Measurements from ENCODE around the gene IL11RA. TPM values are rescaled to one million over a fixed set of nuclear protein-coding genes. Genes with fewer than 3 reads are reported as not detected.

Gene IL11RA
- total RNA-seq, 2 experiments from 2014 or later: 16.7 to 20.1 TPM

- POLR2A ChIA-PET: interaction anchor here (1.2 kb wide), 1 partner anchor 17 kb away, joined by 3 read pairs; the partner anchor contains the start of gene GALT
- TF ChIP-seq CTCF (conservative IDR thresholded peaks at IDR 0.05; ENCODE audit: low read length): no peak
- TF ChIP-seq EZH2phosphoT487 (IDR thresholded peaks at IDR 0.05; ENCODE audit: borderline replicate concordance, low read depth, low read length): no peak
- Histone ChIP-seq H4K20me1 (ENCODE audit: insufficient read depth, low read length) (0 out of 2 replicates have a peak, but pooled peaks cover 5% of the 10 kb centered on the region), H3K9me2 (ENCODE audit: insufficient read depth, low read length) (no peaks in the 10 kb centered on the region), H3K27ac (ENCODE audit: low read depth, low read length, poor library complexity, severe bottlenecking) (no peak overlapping the region), H3K4me1 (ENCODE audit: insufficient read depth, low read length, poor library complexity, severe bottlenecking) (no peaks in the 10 kb centered on the region), H3K4me2 (ENCODE audit: low read length) (no peak overlapping the region), H2AFZ (ENCODE audit: low read length) (no peak overlapping the region), H3K79me2 (ENCODE audit: insufficient read depth, low read depth, low read length) (no peaks in the 10 kb centered on the region), H3K36me3 (ENCODE audit: insufficient read depth, low read length) (peaks cover 5% of the 10 kb centered on the region; the same call in 1 of the 2 replicates), H3K9me3 (ENCODE audit: low read length) (no peaks in the 10 kb centered on the region), H3K4me3 (ENCODE audit: low read depth, low read length, poor library complexity, severe bottlenecking) (no peak overlapping the region)
- CTCF ChIA-PET (ENCODE audit: unreplicated experiment): no interaction called here
- intact Hi-C loops (cut with micrococcal nuclease; ENCODE audit: unreplicated experiment): no loop called here
- DNase-seq (ENCODE audit: low spot score): no peak
- BruUV-seq (replicated peaks): no TSS peak
Measured at GRCh38 chr9:34629491-34629808, 22.5 kb upstream of the IL11RA start.

- Histone ChIP-seq H3K9me2 (ENCODE audit: insufficient read depth, low read length) (no peaks in the 10 kb centered on the region), H3K4me3 (ENCODE audit: low read depth, low read length, poor library complexity, severe bottlenecking) (no peak overlapping the region), H3K36me3 (ENCODE audit: insufficient read depth, low read length) (peaks cover 17% of the 10 kb centered on the region; the same call in 1 of the 2 replicates), H3K4me1 (ENCODE audit: insufficient read depth, low read length, poor library complexity, severe bottlenecking) (peaks cover 8% of the 10 kb centered on the region), H3K4me2 (ENCODE audit: low read length) (no peak overlapping the region), H2AFZ (ENCODE audit: low read length) (no peak overlapping the region), H3K27ac (ENCODE audit: low read depth, low read length, poor library complexity, severe bottlenecking) (no peak overlapping the region), H3K9me3 (ENCODE audit: low read length) (no peaks in the 10 kb centered on the region), H3K79me2 (ENCODE audit: insufficient read depth, low read depth, low read length) (peaks cover 3% of the 10 kb centered on the region; the same call in 1 of the 2 replicates), H4K20me1 (ENCODE audit: insufficient read depth, low read length) (0 out of 2 replicates have a peak, but pooled peaks cover 5% of the 10 kb centered on the region)
- POLR2A ChIA-PET: interaction anchor here (0.9 kb wide), 1 partner anchor 17 kb away, joined by 3 read pairs; no protein-coding TSS in a partner anchor
- intact Hi-C loops (cut with micrococcal nuclease; ENCODE audit: unreplicated experiment): no loop called here
- CTCF ChIA-PET (ENCODE audit: unreplicated experiment): no interaction called here
- DNase-seq (ENCODE audit: low spot score): no peak
- TF ChIP-seq EZH2phosphoT487 (IDR thresholded peaks at IDR 0.05; ENCODE audit: borderline replicate concordance, low read depth, low read length) (no peak), CTCF (conservative IDR thresholded peaks at IDR 0.05; ENCODE audit: low read length) (no peak)
- BruUV-seq (replicated peaks): no TSS peak
Measured at GRCh38 chr9:34630402-34631154, 21.4 kb upstream of the IL11RA start.

GRCh38 chr9:34633166-34633565 is 18.8 kb upstream of the IL11RA start:
- H3K4me2 ChIP-seq (ENCODE audit: low read length): no peak overlapping the region
- H3K4me3 ChIP-seq (ENCODE audit: low read depth, low read length, poor library complexity, severe bottlenecking): no peak overlapping the region
- POLR2A ChIA-PET: interaction anchor here (7.3 kb wide), 1 partner anchor 13 kb away, joined by 43 read pairs; the partner anchor contains the start of gene DCTN3
- no peak for TF ChIP-seq CTCF (conservative IDR thresholded peaks at IDR 0.05; ENCODE audit: low read length)
- no peak for TF ChIP-seq EZH2phosphoT487 (IDR thresholded peaks at IDR 0.05; ENCODE audit: borderline replicate concordance, low read depth, low read length)
- H4K20me1 ChIP-seq (ENCODE audit: insufficient read depth, low read length): 0 out of 2 replicates have a peak, but pooled peaks cover 5% of the 10 kb centered on the region
- peaks cover 20% of the 10 kb centered on the region for H3K79me2 ChIP-seq (ENCODE audit: insufficient read depth, low read depth, low read length)
- DNase-seq (ENCODE audit: low spot score): no peak
- no peak overlapping the region for H2AFZ ChIP-seq (ENCODE audit: low read length)
- no peaks in the 10 kb centered on the region for H3K9me2 ChIP-seq (ENCODE audit: insufficient read depth, low read length)
- CTCF ChIA-PET (ENCODE audit: unreplicated experiment): interaction anchor here (1.3 to 1.5 kb wide), 4 partner anchors 13 to 22 kb away, joined by 4 to 9 read pairs (median 6); partner anchors contain the start of genes DCTN3, GALT and RPP25L
- H3K9me3 ChIP-seq (ENCODE audit: low read length): no peaks in the 10 kb centered on the region
- no TSS peak for BruUV-seq (replicated peaks)
- intact Hi-C loops (cut with micrococcal nuclease; ENCODE audit: unreplicated experiment): no loop called here
- H3K36me3 ChIP-seq (ENCODE audit: insufficient read depth, low read length): peaks cover 21% of the 10 kb centered on the region; the same call in 1 of the 2 replicates
- no peak overlapping the region for H3K27ac ChIP-seq (ENCODE audit: low read depth, low read length, poor library complexity, severe bottlenecking)
- H3K4me1 ChIP-seq (ENCODE audit: insufficient read depth, low read length, poor library complexity, severe bottlenecking): peaks cover 18% of the 10 kb centered on the region

Measured in OCI-LY7 (cell line).